ENCODE measurements around the gene FAAP24.
"Not testable (repeated sequence)": the region's sequence is repeated elsewhere in the genome, so short reads cannot be mapped to it uniquely, and the experiment has no call there.

The FAAP24 gene

GRCh38 chr19:32966750-32967149 lies 5.3 kb upstream of the FAAP24 start:
- TF ChIP-seq CTCF (IDR thresholded peaks at IDR 0.05): no peak
- no peaks in the 10 kb centered on the region for H3K27me3 ChIP-seq (ENCODE audit: control insufficient read depth, insufficient read depth, low read length)
- no peaks in the 10 kb centered on the region for H3K9me3 ChIP-seq (ENCODE audit: control insufficient read depth, low read length)
- H2AFZ ChIP-seq: no peak overlapping the region
- no peak overlapping the region for H3K27ac ChIP-seq
- no peak overlapping the region for H3K4me3 ChIP-seq (ENCODE audit: low read depth, low read length)
- no peak overlapping the region for H3K9ac ChIP-seq
- H3K79me2 ChIP-seq: peaks cover 4% of the 10 kb centered on the region
- no peak overlapping the region for H3K4me2 ChIP-seq (ENCODE audit: low read length)
- H3K4me1 ChIP-seq: no peaks in the 10 kb centered on the region
- no peaks in the 10 kb centered on the region for H3K36me3 ChIP-seq (ENCODE audit: control insufficient read depth, insufficient read depth, low read length)

- no peak overlapping the region for H3K4me2 ChIP-seq (ENCODE audit: low read length)
- no peaks in the 10 kb centered on the region for H3K27me3 ChIP-seq (ENCODE audit: control insufficient read depth, insufficient read depth, low read length)
- H3K9ac ChIP-seq: no peak overlapping the region
- H3K9me3 ChIP-seq (ENCODE audit: control insufficient read depth, low read length): no peaks in the 10 kb centered on the region
- H3K36me3 ChIP-seq (ENCODE audit: control insufficient read depth, insufficient read depth, low read length): no peaks in the 10 kb centered on the region
- no peaks in the 10 kb centered on the region for H3K4me1 ChIP-seq
- H3K27ac ChIP-seq: no peak overlapping the region
- H2AFZ ChIP-seq: no peak overlapping the region
- no peak for TF ChIP-seq CTCF (IDR thresholded peaks at IDR 0.05)
- peaks cover 4% of the 10 kb centered on the region for H3K79me2 ChIP-seq
- H3K4me3 ChIP-seq (ENCODE audit: low read depth, low read length): no peak overlapping the region
These were observed 2.5 kb upstream of the FAAP24 start for GRCh38 chr19:32969549-32969948.

GRCh38 chr19:32971012-32971595 lies 938 bp upstream of the FAAP24 start:
- Histone ChIP-seq H3K36me3 (ENCODE audit: control insufficient read depth, insufficient read depth, low read length) (no peaks in the 10 kb centered on the region), H3K9ac (no peak overlapping the region), H3K4me1 (no peaks in the 10 kb centered on the region), H3K4me2 (ENCODE audit: low read length) (peak overlapping the region; percentile 68), H3K4me3 (ENCODE audit: low read depth, low read length) (peak overlapping the region; percentile 89), H3K27me3 (ENCODE audit: control insufficient read depth, insufficient read depth, low read length) (no peaks in the 10 kb centered on the region), H3K9me3 (ENCODE audit: control insufficient read depth, low read length) (no peaks in the 10 kb centered on the region), H2AFZ (peak overlapping the region; percentile 99), H3K79me2 (peaks cover 4% of the 10 kb centered on the region), H3K27ac (no peak overlapping the region)
- no peak for TF ChIP-seq CTCF (IDR thresholded peaks at IDR 0.05)

- no peaks in the 10 kb centered on the region for H3K27me3 ChIP-seq (ENCODE audit: control insufficient read depth, insufficient read depth, low read length)
- H3K36me3 ChIP-seq (ENCODE audit: control insufficient read depth, insufficient read depth, low read length): no peaks in the 10 kb centered on the region
- H3K9ac ChIP-seq: no peak overlapping the region
- no peak overlapping the region for H3K4me2 ChIP-seq (ENCODE audit: low read length)
- H3K79me2 ChIP-seq: peaks cover 2% of the 10 kb centered on the region
- H3K4me3 ChIP-seq (ENCODE audit: low read depth, low read length): no peak overlapping the region
- no peak overlapping the region for H3K27ac ChIP-seq
- peak; percentile 89 for TF ChIP-seq CTCF (IDR thresholded peaks at IDR 0.05)
- no peaks in the 10 kb centered on the region for H3K9me3 ChIP-seq (ENCODE audit: control insufficient read depth, low read length)
- H3K4me1 ChIP-seq: no peaks in the 10 kb centered on the region
- H2AFZ ChIP-seq: peak overlapping the region; percentile 61
These were observed 4.3 kb downstream of the FAAP24 start for GRCh38 chr19:32976223-32976805.

DNA sequence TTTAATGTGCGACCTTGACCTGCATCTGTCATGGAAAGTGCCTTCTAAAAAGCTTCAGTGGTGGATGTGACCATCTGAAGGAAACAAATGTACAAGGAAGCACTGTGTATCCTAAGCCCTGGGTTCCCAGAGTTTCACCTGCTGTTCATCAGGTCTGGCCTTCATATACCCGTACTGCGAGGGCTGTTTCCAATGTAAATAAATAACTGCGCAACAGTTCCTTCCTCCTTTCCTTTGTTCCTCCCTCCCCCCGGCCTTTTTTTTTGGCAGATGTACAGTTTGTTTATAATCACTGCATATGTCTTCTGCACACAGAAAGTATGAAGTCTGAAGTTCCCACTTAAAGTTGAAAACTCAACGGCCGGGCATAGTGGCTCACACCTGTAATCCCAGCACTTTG lies 5.2 kb downstream of the FAAP24 start:
- no peak overlapping the region for H3K4me2 ChIP-seq (ENCODE audit: low read length)
- H3K27me3 ChIP-seq (ENCODE audit: control insufficient read depth, insufficient read depth, low read length): no peaks in the 10 kb centered on the region
- H3K36me3 ChIP-seq (ENCODE audit: control insufficient read depth, insufficient read depth, low read length): no peaks in the 10 kb centered on the region
- no peak overlapping the region for H3K4me3 ChIP-seq (ENCODE audit: low read depth, low read length)
- TF ChIP-seq CTCF (IDR thresholded peaks at IDR 0.05): no peak
- no peaks in the 10 kb centered on the region for H3K4me1 ChIP-seq
- no peaks in the 10 kb centered on the region for H3K9me3 ChIP-seq (ENCODE audit: control insufficient read depth, low read length)
- no peaks in the 10 kb centered on the region for H3K79me2 ChIP-seq
- H3K27ac ChIP-seq: no peak overlapping the region
- no peak overlapping the region for H3K9ac ChIP-seq
- H2AFZ ChIP-seq: no peak overlapping the region

DNA sequence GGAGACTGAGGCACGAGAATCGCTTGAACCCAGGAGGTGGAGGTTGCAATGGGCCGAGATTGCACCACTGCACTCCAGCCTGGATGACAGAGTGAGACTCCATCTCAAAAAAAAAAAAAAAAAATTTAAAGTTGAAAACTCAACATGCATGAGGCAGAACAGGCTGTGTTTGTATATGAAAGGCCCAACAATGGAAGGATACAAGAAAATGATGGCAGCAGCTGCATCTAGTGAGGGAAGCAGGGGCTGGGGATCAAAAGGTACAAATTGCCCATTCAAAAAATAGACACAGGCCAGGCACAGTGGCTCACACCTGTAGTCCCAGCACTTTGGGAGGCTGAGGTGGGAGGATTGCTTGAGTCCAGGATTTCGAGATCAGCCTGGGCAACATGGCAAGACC lies 5.8 kb downstream of the FAAP24 start:
- not testable (repeated sequence) for H3K27me3 ChIP-seq (ENCODE audit: control insufficient read depth, insufficient read depth, low read length); H3K4me2 ChIP-seq (ENCODE audit: low read length); H3K27ac ChIP-seq; H3K4me1 ChIP-seq; H3K4me3 ChIP-seq (ENCODE audit: low read depth, low read length); H3K9me3 ChIP-seq (ENCODE audit: control insufficient read depth, low read length); H2AFZ ChIP-seq; H3K79me2 ChIP-seq; H3K36me3 ChIP-seq (ENCODE audit: control insufficient read depth, insufficient read depth, low read length); H3K9ac ChIP-seq

GRCh38 chr19:32979807-32980206 lies 7.8 kb downstream of the FAAP24 start:
- not testable (repeated sequence) for H3K4me2 ChIP-seq (ENCODE audit: low read length); H3K9ac ChIP-seq

More at GRCh38 chr19:32979807-32980206, 7.8 kb downstream of the FAAP24 start:
- H3K36me3 ChIP-seq (ENCODE audit: control insufficient read depth, insufficient read depth, low read length); H3K27ac ChIP-seq; H3K4me1 ChIP-seq; H3K4me3 ChIP-seq (ENCODE audit: low read depth, low read length); H3K79me2 ChIP-seq; H3K27me3 ChIP-seq (ENCODE audit: control insufficient read depth, insufficient read depth, low read length); H3K9me3 ChIP-seq (ENCODE audit: control insufficient read depth, low read length); H2AFZ ChIP-seq: not testable (repeated sequence)
